ENCODE results near the gene PSG1.

Gene PSG1

DNA sequence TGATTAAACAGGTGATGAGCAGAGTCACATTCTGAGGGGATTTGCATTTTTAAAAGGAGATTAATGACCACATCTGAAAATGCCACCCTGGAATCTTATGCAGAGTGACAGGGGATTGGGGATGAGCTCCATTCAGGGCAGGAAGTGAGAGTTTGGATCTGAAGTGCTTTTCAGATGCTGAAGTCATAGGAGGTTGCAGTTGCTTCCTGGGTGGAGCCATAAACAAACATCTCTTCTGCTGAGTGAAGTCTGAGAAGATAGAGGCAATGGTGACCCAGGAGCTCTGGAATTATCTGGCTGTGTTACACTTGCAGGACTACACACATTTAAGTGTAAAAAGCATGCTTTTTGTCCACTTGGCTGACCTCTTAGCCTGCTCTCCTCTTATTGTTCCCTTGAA, 62.6 kb downstream of the PSG1 start:
- DNase-seq, result no peak
